Gastrocnemius medialis (tissue), 4 donors: Measurements from ENCODE around the gene CGREF1. TPM values are rescaled to one million over a fixed set of nuclear protein-coding genes. Genes with fewer than 3 reads are reported as not detected.

Experiments
- ATAC-seq, 2 donors: fragments of 150-250 bp; one replicate each; pipeline ENCODE4 v1.9.1; 2016
- DNase-seq, 2 donors: peaks; one replicate each; pipeline ENCODE4 v3.0.0-alpha.2; 2019
- H3K27ac ChIP-seq, 4 donors: fragments of 200-600 bp; sonication (generic); 1 replicate in 1 of 4; 2 replicates in 3 of 4; pipeline ENCODE4 v1.5.1; 2016 to 2018; ENCODE audit warnings: mild to moderate bottlenecking in 2 of 4, moderate library complexity in 1 of 4
- H3K27me3 ChIP-seq, 3 donors: fragments of 200-600 bp; sonication (generic) in 2 of 3; 1 replicate in 1 of 3; 2 replicates in 2 of 3; pipeline versions ENCODE4 v1.5.1 to v1.6.0; 2016 to 2019; ENCODE audit warnings: mild to moderate bottlenecking in 1 of 3, moderate library complexity in 1 of 3
- H3K36me3 ChIP-seq, 2 donors: fragments of 200-600 bp; sonication (generic) in 1 of 2; one replicate each; pipeline ENCODE4 v1.5.1; 2017 to 2018
- H3K4me1 ChIP-seq, 2 donors: fragments of 200-600 bp; sonication (generic) in 1 of 2; one replicate each; pipeline ENCODE4 v1.5.1; 2016 to 2017; ENCODE audit warnings: mild to moderate bottlenecking in 2 of 2
- H3K4me3 ChIP-seq, 4 donors: fragments of 200-600 bp; sonication (generic) in 3 of 4; 1 replicate in 1 of 4; 2 replicates in 3 of 4; pipeline ENCODE4 v1.5.1; 2016 to 2019; ENCODE audit warnings: mild to moderate bottlenecking in 2 of 4
- H3K9me3 ChIP-seq, 3 donors: fragments of 200-600 bp; sonication (generic) in 2 of 3; 1 replicate in 1 of 3; 2 replicates in 2 of 3; pipeline ENCODE4 v1.5.1; 2016 to 2019
- POLR2A ChIP-seq, 2 donors: fragments of 450-650 bp; IDR thresholded peaks; one replicate each; pipeline ENCODE4 v1.6.1; 2017; ENCODE audit warnings: antibody characterized with exemption in 2 of 2, mild to moderate bottlenecking in 2 of 2, moderate library complexity in 2 of 2
- in situ Hi-C, 4 donors: fragments of 200-750 bp; cut with MboI; loops; one replicate each; pipeline versions ENCODE4 v1.15.0 to v1.8.0; 2017; ENCODE audit warnings: low sequenced_read_pairs in 4 of 4
- intact Hi-C: fragments of 100-400 bp; cut with DNase I; formaldehyde crosslinking; loops from one replicate; pipeline ENCODE4 v1.15.1; 2023; ENCODE audit warnings: low total_unique reads
- total RNA-seq, 4 donors: library from RNA; depleted of rRNA; stranded (reverse); fragments of >200 nt; gene quantifications; one replicate each; pipeline versions ENCODE4 v1.1.0 to v1.2.3, GENCODE V29; 2016
- TF ChIP-seq, protein P1 (sequence below), 5 experiments: fragments of 450-650 bp in 3 of 5; fragments of 200-600 bp in 2 of 5; sonication (generic) in 2 of 5; IDR thresholded peaks in 4 of 5; conservative IDR thresholded peaks in 1 of 5; 1 replicate in 4 of 5; 2 replicates in 1 of 5; pipeline ENCODE4 v1.5.1; 2016 to 2019; ENCODE audit warnings: antibody characterized with exemption in 5 of 5, mild to moderate bottlenecking in 3 of 5, moderate library complexity in 3 of 5

Gene CGREF1
- total RNA-seq, 4 donors from 2014 or later, result 1.2 to 7.1 (median 4.3) TPM

DNA sequence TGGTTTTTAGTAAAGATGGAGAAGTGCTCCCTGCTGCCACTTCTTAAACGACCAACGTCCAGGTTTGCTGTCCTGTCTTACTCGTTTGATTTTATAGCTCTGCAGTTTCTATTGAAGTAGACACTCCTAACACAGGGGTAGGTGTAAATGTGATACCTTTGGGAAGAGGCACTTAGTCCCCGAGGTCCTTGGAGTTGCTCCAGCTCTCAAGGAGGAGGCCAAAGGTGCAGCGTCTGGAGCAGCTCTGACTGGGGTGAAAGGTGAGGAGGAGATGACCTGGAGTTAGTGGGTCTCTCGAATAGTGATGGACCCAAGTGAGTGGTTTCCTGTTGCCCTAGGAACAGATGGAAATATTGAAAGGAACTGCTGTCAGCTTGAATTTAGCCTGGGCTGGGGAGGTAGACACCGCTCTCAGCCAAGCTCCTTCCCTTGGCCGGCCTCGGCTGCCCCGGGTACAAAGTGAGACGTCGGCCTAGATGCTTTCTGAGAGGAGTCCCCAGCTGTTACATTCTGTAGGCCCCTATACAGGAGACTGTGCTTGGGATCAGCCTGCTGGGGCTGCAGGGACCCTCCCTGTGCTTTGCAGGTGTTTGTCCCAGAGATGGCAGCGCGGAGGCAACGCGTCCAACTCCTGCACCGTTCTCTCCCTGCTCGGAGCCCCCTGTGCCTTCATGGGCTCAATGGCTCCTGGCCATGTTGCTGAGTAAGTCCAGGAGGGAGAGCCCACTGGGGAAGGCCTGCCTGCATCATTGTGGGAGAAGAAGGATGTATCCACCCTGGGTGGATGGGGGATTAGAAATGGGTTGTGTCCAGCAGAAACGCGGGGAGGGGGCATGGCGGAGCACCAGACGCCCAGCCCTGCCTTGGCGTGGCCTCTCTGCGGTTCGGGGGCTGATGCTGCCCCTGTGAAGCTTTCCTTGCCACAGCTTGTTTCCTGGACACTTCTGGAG, 26.9 kb downstream of the CGREF1 start:
- no peak overlapping the region for H3K4me3 ChIP-seq
- H3K9me3 ChIP-seq, result no peaks in the 10 kb centered on the region
- in situ Hi-C loops (loop anchor here in 2 of 4 donors (10.0 kb wide), 1 partner anchor 193 kb away; the partner anchor contains the start of gene TRIM54 (in 2 of the 2)), intact Hi-C loops (no loop called here)
- H3K27me3 ChIP-seq, result no peaks in the 10 kb centered on the region
- peaks cover 12 to 13% of the 10 kb centered on the region in 2 donors for H3K4me1 ChIP-seq
- no peak for TF ChIP-seq POLR2A (IDR thresholded peaks at IDR 0.05)
- TF ChIP-seq, protein P1, sequence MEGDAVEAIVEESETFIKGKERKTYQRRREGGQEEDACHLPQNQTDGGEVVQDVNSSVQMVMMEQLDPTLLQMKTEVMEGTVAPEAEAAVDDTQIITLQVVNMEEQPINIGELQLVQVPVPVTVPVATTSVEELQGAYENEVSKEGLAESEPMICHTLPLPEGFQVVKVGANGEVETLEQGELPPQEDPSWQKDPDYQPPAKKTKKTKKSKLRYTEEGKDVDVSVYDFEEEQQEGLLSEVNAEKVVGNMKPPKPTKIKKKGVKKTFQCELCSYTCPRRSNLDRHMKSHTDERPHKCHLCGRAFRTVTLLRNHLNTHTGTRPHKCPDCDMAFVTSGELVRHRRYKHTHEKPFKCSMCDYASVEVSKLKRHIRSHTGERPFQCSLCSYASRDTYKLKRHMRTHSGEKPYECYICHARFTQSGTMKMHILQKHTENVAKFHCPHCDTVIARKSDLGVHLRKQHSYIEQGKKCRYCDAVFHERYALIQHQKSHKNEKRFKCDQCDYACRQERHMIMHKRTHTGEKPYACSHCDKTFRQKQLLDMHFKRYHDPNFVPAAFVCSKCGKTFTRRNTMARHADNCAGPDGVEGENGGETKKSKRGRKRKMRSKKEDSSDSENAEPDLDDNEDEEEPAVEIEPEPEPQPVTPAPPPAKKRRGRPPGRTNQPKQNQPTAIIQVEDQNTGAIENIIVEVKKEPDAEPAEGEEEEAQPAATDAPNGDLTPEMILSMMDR (IDR thresholded peaks at IDR 0.05 in 4 of 5, conservative IDR thresholded peaks at IDR 0.05 in 1 of 5), result no peak
- DNase-seq (no peak), ATAC-seq (no peak)
- H3K36me3 ChIP-seq, result no peaks in the 10 kb centered on the region
- H3K27ac ChIP-seq, result no peak overlapping the region

DNA sequence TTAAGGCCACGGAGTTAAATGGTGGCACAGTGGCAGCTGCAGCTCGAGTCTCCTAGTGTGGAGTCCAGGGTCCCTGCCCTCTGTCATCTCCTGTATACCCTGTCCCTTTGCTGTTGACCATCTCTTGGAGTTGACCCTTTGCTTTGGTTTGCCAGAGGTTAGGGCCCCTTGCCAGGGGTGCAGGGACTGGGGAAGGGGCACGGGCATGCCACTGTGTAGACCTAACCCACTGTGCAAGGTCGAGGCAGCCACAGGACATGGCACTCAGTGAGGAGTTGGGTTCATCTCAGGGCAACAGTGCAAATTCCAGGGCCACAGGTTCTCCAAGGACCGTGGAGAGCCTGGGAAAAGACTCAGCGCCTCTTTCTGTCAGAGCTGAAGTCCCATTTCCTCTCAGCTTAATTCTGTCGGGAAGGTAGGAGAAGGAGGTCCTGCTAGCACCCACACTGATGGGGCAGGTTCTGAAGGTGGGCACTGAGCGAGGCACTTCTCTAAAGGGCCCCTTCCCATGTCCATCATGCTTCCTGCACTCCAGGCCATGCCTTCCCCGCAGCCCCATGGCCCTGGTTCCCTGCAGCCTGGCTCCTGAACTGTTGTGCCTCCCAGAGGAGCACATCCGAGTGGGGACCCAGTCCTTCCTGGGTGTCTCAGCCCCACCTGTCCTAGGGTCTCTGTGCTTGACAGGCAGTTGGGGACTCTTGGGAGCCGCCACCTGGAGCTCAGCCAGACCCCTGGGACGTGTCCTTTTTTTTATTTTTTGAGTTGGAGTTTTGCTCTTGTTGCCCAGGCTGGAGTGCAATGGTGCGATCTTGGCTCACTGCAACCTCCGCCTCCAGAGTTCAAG, 29.6 kb downstream of the CGREF1 start:
- no peaks in the 10 kb centered on the region for H3K27me3 ChIP-seq
- H3K9me3 ChIP-seq, result no peaks in the 10 kb centered on the region
- no peaks in the 10 kb centered on the region for H3K36me3 ChIP-seq
- in situ Hi-C loops (loop anchor here (5.0 to 10.0 kb wide), 3 partner anchors 55 to 125 kb away; partner anchors contain the start of genes TMEM214 (in 3 of the 4) and MAPRE3 (in 1 of the 4)), intact Hi-C loops (loop anchor here (5.0 to 10.0 kb wide), 2 partner anchors 57 to 285 kb away; partner anchors contain the start of genes EIF2B4, SNX17 and TMEM214)
- no peak overlapping the region for H3K27ac ChIP-seq
- no peak for ATAC-seq
- no peak for DNase-seq
- peaks cover 13 to 17% of the 10 kb centered on the region in 2 donors for H3K4me1 ChIP-seq
- no peak for TF ChIP-seq POLR2A (IDR thresholded peaks at IDR 0.05)
- TF ChIP-seq, protein P1 (IDR thresholded peaks at IDR 0.05 in 4 of 5, conservative IDR thresholded peaks at IDR 0.05 in 1 of 5), result no peak
- no peak overlapping the region for H3K4me3 ChIP-seq

DNA sequence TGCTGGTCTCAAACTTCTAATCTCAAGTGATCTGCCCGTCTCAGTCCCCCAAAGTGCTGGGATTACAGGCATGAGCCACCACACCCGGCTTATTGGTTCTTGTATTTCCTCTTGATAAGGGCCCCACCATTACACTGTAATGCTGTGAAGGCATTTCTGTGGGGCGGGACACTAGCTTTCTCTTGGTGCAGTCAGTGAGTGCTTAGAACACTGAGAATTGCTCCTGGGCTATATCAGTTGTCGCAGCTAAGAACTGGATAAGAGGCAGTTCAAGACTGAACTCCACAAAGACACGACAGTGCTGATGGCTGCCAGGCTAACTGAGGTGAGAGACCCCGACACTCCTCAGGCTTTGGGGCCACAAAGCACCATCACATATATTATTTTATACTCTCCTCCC, 30.3 kb downstream of the CGREF1 start:
- Histone ChIP-seq H3K36me3 (no peaks in the 10 kb centered on the region), H3K4me1 (peaks cover 13 to 22% of the 10 kb centered on the region in 2 donors), H3K27ac (no peak overlapping the region), H3K27me3 (no peaks in the 10 kb centered on the region), H3K9me3 (no peaks in the 10 kb centered on the region), H3K4me3 (no peak overlapping the region)
- DNase-seq (no peak), ATAC-seq (no peak)
- in situ Hi-C loops, result loop anchor here (5.0 to 10.0 kb wide), 3 partner anchors 54 to 124 kb away; partner anchors contain the start of genes TMEM214 (in 3 of the 4) and MAPRE3 (in 1 of the 4)
- TF ChIP-seq POLR2A (IDR thresholded peaks at IDR 0.05), result no peak
- TF ChIP-seq, protein P1 (IDR thresholded peaks at IDR 0.05 in 4 of 5, conservative IDR thresholded peaks at IDR 0.05 in 1 of 5), result no peak
- intact Hi-C loops, result loop anchor here (5.0 to 10.0 kb wide), 2 partner anchors 56 to 286 kb away; partner anchors contain the start of genes EIF2B4, SNX17 and TMEM214

DNA sequence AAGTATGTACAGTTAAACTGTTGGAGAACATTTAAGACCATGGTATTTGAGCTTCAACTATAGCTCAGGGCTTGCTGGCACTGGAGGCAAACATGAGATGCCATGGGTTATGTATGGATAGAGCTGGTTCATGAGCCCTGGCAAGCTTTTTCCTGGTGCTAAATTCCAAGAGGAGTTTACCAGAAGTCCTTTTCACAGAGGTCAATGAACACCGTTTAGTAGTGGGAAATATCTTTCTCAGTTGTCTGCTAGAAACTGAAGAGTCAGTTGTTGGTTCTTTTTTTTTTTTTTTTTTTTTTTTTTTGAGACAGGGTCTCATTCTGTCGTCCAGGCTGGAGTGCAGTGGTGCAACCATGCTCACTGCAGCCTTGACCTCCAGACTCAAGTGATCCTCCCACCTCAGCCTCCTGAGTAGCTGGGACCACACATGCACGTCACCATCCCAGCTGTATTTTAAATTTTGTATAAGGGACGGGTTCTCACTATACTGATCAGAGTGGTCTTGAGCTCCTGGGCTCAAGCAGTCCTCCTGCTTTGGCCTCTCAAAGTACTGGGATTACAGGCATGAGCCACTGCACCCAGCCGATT, 31.0 kb downstream of the CGREF1 start:
- in situ Hi-C loops (loop anchor here (5.0 to 10.0 kb wide), 3 partner anchors 53 to 123 kb away; partner anchors contain the start of genes TMEM214 (in 3 of the 4) and MAPRE3 (in 1 of the 4)), intact Hi-C loops (loop anchor here (5.0 to 10.0 kb wide), 2 partner anchors 56 to 287 kb away; partner anchors contain the start of genes EIF2B4, SNX17 and TMEM214)
- Histone ChIP-seq H3K9me3 (no peaks in the 10 kb centered on the region), H3K27me3 (no peaks in the 10 kb centered on the region), H3K4me1 (peaks cover 13 to 24% of the 10 kb centered on the region in 2 donors), H3K27ac (no peak overlapping the region), H3K36me3 (no peaks in the 10 kb centered on the region), H3K4me3 (no peak overlapping the region)
- no peak for ATAC-seq
- TF ChIP-seq, protein P1 (IDR thresholded peaks at IDR 0.05 in 4 of 5, conservative IDR thresholded peaks at IDR 0.05 in 1 of 5), result no peak
- no peak for TF ChIP-seq POLR2A (IDR thresholded peaks at IDR 0.05)
- DNase-seq, result no peak
